C4-2B (cell line): ENCODE results near the gene SLC16A10.
"Not testable (repeated sequence)": the region's sequence is repeated elsewhere in the genome, so short reads cannot be mapped to it uniquely, and the experiment has no call there.

Source experiments
- CTCF ChIP-seq: fragments of 450-650 bp; conservative IDR thresholded peaks from 2 replicates; pipeline ENCODE4 v1.5.1; 2017; ENCODE audit warnings: mild to moderate bottlenecking
- ZFX ChIP-seq: fragments of 450-650 bp; IDR thresholded peaks from 2 replicates; pipeline ENCODE4 v1.6.1; 2017

DNA sequence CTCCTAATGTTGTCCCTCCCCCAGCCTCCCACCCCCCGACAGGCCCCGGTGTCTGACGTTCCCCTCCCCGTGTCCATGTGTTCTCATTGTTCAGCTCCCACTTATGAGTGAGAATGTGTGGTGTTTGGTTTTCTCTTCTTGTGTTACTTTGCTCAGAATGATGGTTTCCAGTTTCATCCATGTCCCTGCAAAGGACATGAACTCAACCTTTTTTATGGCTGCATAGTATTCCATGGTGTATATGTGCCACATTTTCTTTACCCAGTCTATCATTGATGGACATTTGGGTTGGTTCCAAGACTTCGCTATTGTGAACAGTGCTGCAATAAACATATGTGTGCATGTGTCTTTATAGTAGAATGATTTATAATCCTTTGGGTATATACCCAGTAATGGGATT, 24.4 kb upstream of the SLC16A10 start:
- TF ChIP-seq CTCF, ZFX: not testable (repeated sequence)
